Calu3 (cell line): ENCODE results near the gene SNRNP27. TPM values are rescaled to one million over a fixed set of nuclear protein-coding genes. Genes with fewer than 3 reads are reported as not detected.

ENCODE experiments used
- BruUV-seq: library from RNA; stranded (reverse); fragments of 400-500 nt; replicated peaks from 2 replicates; lab custom pipeline; 2021; lab: Mats Ljungman, UMichigan
- CTCF ChIA-PET: fragments of 300-600 bp; sonication (Branson Sonifier 250); formaldehyde crosslinking; loops from one replicate; lab custom pipeline; 2022; ENCODE audit warnings: antibody characterized with exemption; lab: Charles Lee
- DNase-seq: peaks from one replicate; pipeline ENCODE4 v3.0.0; 2022
- H3K27ac Mint-ChIP-seq: one replicate; pipeline ENCODE4 v1.8.0; 2022; ENCODE audit warnings: mixed read lengths; ENCODE audit not compliant: unreplicated experiment
- H3K27me3 Mint-ChIP-seq: one replicate; pipeline ENCODE4 v1.8.0; 2022; ENCODE audit warnings: mixed read lengths; ENCODE audit not compliant: unreplicated experiment
- H3K36me3 Mint-ChIP-seq: one replicate; pipeline ENCODE4 v1.8.0; 2022; ENCODE audit warnings: mild to moderate bottlenecking, moderate library complexity, mixed read lengths; ENCODE audit not compliant: insufficient read depth, unreplicated experiment
- H3K4me1 Mint-ChIP-seq: one replicate; pipeline ENCODE4 v1.8.0; 2022; ENCODE audit warnings: mild to moderate bottlenecking, low read depth, mixed read lengths; ENCODE audit not compliant: unreplicated experiment
- H3K4me3 Mint-ChIP-seq: one replicate; pipeline ENCODE4 v1.8.0; 2022; ENCODE audit warnings: mild to moderate bottlenecking, low read depth, moderate library complexity, mixed read lengths; ENCODE audit not compliant: unreplicated experiment
- H3K9me3 Mint-ChIP-seq: one replicate; pipeline ENCODE4 v1.8.0; 2022; ENCODE audit warnings: low read depth, mixed read lengths; ENCODE audit not compliant: unreplicated experiment
- intact Hi-C: fragments of 100-400 bp; cut with micrococcal nuclease; formaldehyde crosslinking; loops from one replicate; pipeline ENCODE4 v1.10.0; 2022; ENCODE audit not compliant: unreplicated experiment
- total RNA-seq: library from RNA; stranded (reverse); gene quantifications from 2 replicates; pipeline ENCODE4 v1.2.3, GENCODE V29; 2022
- TF ChIP-seq, protein P1 (sequence below): fragments of 200-600 bp; IDR thresholded peaks from one replicate; pipeline ENCODE4 v1.8.0; 2022; ENCODE audit warnings: antibody characterized with exemption; ENCODE audit not compliant: unreplicated experiment

The SNRNP27 gene
- total RNA-seq, 1 experiment from 2014 or later = 36.3 TPM

DNA sequence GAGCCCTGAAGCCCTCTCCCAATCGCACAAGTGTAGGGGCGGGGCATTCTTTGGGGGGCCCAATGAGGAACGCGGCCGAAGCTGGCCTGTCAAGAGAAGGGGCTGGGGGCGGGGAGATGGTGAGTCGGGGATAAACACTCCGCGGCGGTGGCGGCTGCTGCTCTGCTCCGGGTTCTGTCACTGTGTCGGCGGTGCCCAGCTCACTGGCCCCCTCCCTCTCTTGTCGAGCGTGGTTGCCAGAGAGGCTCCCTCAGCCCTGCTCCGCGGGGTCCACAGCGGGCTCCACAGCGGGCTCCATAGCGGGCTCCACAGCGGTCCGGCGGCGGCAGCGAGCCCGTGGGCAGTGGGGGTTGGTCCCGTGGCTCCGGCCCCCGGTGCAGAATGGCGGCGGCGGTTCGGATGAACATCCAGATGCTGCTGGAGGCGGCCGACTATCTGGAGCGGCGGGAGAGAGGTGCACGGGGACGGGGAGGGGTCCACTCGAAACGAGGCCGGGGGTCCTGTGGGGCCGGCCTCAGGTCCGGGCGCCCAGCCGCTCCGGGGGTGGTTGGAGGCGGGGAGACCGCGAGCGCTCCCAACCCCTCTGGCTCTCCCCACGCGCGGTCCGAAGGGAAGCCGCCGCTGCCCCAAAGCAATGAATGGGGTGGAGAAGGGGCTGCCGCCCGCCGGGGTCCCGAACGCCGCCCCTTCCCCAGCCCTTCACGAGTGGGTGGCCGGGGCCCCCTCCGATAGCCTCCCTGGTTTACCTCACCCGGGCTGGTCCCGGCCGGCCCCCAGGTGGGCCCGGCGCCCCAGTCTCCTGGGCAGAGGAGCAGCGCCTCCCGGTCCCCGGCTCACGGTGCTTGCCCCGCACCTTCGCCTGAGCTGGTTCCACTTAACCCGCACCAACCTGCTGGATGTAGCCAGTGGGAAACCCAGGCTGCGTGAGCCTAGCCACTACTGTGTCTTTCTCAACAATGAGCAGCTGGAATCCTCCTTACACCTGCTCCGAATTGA lies 21.5 kb downstream of the SNRNP27 start, which contains the start of gene MXD1:
MXD1 (plus strand) TSS at position 160 of the 996 bp plus-strand sequence; CDS start at position 382, 222 bp downstream.
- DNase-seq = no peak
- CTCF ChIA-PET = interaction anchor here (0.7 to 4.1 kb wide), 13 partner anchors 18 to 379 kb away, joined by 3 to 32 read pairs (median 6); partner anchors contain the start of genes C2orf42 and SNRPG
- intact Hi-C loops = loop anchor here (2.0 to 5.0 kb wide), 3 partner anchors 188 to 378 kb away; partner anchors contain the start of gene SNRPG
- Mint-ChIP-seq H3K9me3 (no peaks in the 10 kb centered on the region), H3K27ac (peak within 1 kb of the TSS; percentile 98), H3K36me3 (peaks cover 62% of the 10 kb centered on the region), H3K27me3 (no peaks in the 10 kb centered on the region), H3K4me3 (peak within 1 kb of the TSS; percentile 76), H3K4me1 (peaks cover 27% of the 10 kb centered on the region)
- no TSS peak for BruUV-seq
- TF ChIP-seq, protein P1, sequence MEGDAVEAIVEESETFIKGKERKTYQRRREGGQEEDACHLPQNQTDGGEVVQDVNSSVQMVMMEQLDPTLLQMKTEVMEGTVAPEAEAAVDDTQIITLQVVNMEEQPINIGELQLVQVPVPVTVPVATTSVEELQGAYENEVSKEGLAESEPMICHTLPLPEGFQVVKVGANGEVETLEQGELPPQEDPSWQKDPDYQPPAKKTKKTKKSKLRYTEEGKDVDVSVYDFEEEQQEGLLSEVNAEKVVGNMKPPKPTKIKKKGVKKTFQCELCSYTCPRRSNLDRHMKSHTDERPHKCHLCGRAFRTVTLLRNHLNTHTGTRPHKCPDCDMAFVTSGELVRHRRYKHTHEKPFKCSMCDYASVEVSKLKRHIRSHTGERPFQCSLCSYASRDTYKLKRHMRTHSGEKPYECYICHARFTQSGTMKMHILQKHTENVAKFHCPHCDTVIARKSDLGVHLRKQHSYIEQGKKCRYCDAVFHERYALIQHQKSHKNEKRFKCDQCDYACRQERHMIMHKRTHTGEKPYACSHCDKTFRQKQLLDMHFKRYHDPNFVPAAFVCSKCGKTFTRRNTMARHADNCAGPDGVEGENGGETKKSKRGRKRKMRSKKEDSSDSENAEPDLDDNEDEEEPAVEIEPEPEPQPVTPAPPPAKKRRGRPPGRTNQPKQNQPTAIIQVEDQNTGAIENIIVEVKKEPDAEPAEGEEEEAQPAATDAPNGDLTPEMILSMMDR = no peak

DNA sequence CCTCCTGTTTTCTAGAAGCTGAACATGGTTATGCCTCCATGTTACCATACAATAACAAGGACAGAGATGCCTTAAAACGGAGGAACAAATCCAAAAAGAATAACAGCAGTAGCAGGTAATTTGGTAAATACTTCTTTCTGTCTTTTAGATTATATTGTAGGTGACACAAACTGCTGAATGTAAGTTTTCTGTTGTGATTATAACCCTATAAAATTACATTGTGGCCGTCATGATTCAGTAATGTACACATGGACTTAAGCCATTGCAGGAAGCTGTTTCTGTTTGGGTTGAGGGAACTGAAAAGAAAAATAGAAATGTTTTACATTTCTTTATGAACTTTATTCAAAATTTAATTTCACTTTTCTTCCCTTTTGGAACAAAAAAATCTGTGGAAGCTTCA lies 22.4 kb downstream of the SNRNP27 start:
- Mint-ChIP-seq H3K27ac (peak overlapping the region; percentile 17), H3K27me3 (no peaks in the 10 kb centered on the region), H3K4me1 (peaks cover 27% of the 10 kb centered on the region), H3K9me3 (no peaks in the 10 kb centered on the region), H3K36me3 (peaks cover 66% of the 10 kb centered on the region), H3K4me3 (peak overlapping the region; percentile 76)
- no peak for DNase-seq
- TF ChIP-seq, protein P1 = no peak
- intact Hi-C loops = no loop called here
- BruUV-seq = TSS peak; percentile 37
- CTCF ChIA-PET = interaction anchor here (0.6 kb wide), 1 partner anchor 14 kb away, joined by 3 read pairs; no protein-coding TSS in a partner anchor

DNA sequence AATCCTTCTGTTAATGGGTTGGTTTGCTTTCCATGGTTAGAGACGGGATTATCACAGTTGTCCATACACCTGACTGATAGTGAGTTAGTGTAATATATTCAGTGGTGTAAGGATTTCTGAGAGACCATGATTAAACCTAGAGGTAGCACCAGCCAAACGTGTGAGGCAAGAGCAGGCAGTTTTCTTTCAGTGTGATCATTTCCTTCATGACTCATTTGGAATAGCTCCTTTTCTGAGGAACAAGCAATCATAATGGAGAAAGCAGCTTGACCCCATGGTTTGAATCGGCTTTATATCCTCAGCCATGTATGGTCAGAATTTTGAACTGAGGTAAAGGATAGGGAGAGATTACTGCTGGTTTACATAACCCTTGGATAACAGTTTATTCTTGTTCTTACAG lies 24.1 kb downstream of the SNRNP27 start:
- no peak for DNase-seq
- peak overlapping the region; percentile 93 for H3K27ac Mint-ChIP-seq
- H3K27me3 Mint-ChIP-seq = no peaks in the 10 kb centered on the region

DNA sequence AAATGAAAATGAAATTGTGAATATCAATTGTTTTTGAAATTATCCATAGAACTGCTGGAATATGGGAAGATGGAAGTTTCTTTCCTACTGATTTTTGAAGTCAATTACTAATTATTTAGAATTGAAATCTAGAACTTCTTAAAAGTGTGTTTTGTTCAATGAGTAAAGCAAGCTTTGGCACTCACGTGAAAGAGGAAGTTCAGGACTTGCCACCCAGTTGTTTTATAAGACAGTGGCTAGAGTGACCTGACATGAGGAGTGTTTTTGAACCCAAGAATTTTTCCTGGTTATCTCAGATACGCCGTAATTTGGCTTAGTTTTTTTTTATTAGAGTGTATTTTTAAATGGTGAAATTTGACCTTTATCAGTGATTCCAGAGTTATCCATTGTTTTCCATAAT lies 24.6 kb downstream of the SNRNP27 start:
- Mint-ChIP-seq H3K27ac (peak overlapping the region; percentile 93), H3K4me3 (peak overlapping the region; percentile 76), H3K9me3 (no peaks in the 10 kb centered on the region), H3K27me3 (no peaks in the 10 kb centered on the region), H3K36me3 (peaks cover 55% of the 10 kb centered on the region), H3K4me1 (peaks cover 18% of the 10 kb centered on the region)
- TF ChIP-seq, protein P1 = no peak
- CTCF ChIA-PET = interaction anchor here (0.7 to 1.0 kb wide), 2 partner anchors 153 to 194 kb away, joined by 3 read pairs; no protein-coding TSS in a partner anchor
- no peak for DNase-seq
- intact Hi-C loops = no loop called here
- BruUV-seq = no TSS peak

More for the DNA sequence above, 24.1 kb downstream of the SNRNP27 start:
- H3K9me3 Mint-ChIP-seq = no peaks in the 10 kb centered on the region
- H3K4me3 Mint-ChIP-seq = peak overlapping the region; percentile 76
- intact Hi-C loops = no loop called here
- H3K36me3 Mint-ChIP-seq = peaks cover 60% of the 10 kb centered on the region
- no TSS peak for BruUV-seq
- TF ChIP-seq, protein P1 = no peak
- peaks cover 23% of the 10 kb centered on the region for H3K4me1 Mint-ChIP-seq
- CTCF ChIA-PET = interaction anchor here (0.7 to 1.0 kb wide), 2 partner anchors 153 to 193 kb away, joined by 3 read pairs; no protein-coding TSS in a partner anchor
